H9 (cell line): ENCODE data around the gene INVS. TPM values are rescaled to one million over a fixed set of nuclear protein-coding genes. Genes with fewer than 3 reads are reported as not detected.

Experiments
- DNase-seq: peaks from one replicate; pipeline ENCODE4 v3.0.0-alpha.2; 2017
- H2AFZ ChIP-seq: one replicate; pipeline ENCODE4 v1.6.1; 2013; ENCODE audit warnings: mild to moderate bottlenecking, low read length, control low read depth, moderate library complexity
- H2AK5ac ChIP-seq: 2 replicates; pipeline ENCODE4 v1.6.1; 2013; ENCODE audit warnings: low read length, control low read depth, mixed read lengths; ENCODE audit not compliant: insufficient read length
- H2BK120ac ChIP-seq: one replicate; pipeline ENCODE4 v1.6.1; 2013; ENCODE audit warnings: low read depth, mild to moderate bottlenecking, low read length, control low read depth, inconsistent platforms; ENCODE audit not compliant: poor library complexity, severe bottlenecking
- H2BK12ac ChIP-seq: 2 replicates; pipeline ENCODE4 v1.6.1; 2013; ENCODE audit warnings: low read length, control low read depth, mixed read lengths, low read depth; ENCODE audit not compliant: insufficient read length
- H2BK15ac ChIP-seq: 2 replicates; pipeline ENCODE4 v1.6.1; 2013; ENCODE audit warnings: low read depth, low read length, control low read depth
- H2BK20ac ChIP-seq: one replicate; pipeline ENCODE4 v1.6.1; 2013; ENCODE audit warnings: low read depth, mild to moderate bottlenecking, low read length, control low read depth, inconsistent platforms; ENCODE audit not compliant: poor library complexity, severe bottlenecking
- H2BK5ac ChIP-seq: 2 replicates; pipeline ENCODE4 v1.6.1; 2013; ENCODE audit warnings: low read length, control low read depth, mixed read lengths; ENCODE audit not compliant: insufficient read length
- H3K14ac ChIP-seq: 2 replicates; pipeline ENCODE4 v1.6.1; 2013; ENCODE audit warnings: low read length, control low read depth; ENCODE audit not compliant: insufficient read depth
- H3K18ac ChIP-seq: 2 replicates; pipeline ENCODE4 v1.6.1; 2013; ENCODE audit warnings: low read depth, mild to moderate bottlenecking, mixed read lengths, low read length, control low read depth; ENCODE audit not compliant: insufficient read length
- H3K23ac ChIP-seq: 2 replicates; pipeline ENCODE4 v1.6.1; 2013; ENCODE audit warnings: low read length, control low read depth, mixed read lengths, low read depth; ENCODE audit not compliant: insufficient read length
- H3K23me2 ChIP-seq: 2 replicates; pipeline ENCODE4 v1.6.1; 2013; ENCODE audit warnings: low read depth, mild to moderate bottlenecking, mixed read lengths, low read length, control low read depth; ENCODE audit not compliant: insufficient read length, poor library complexity, severe bottlenecking
- H3K27ac ChIP-seq: 2 replicates; pipeline ENCODE4 v1.5.1; 2013; ENCODE audit warnings: low read length, control low read depth, mixed read lengths, low read depth; ENCODE audit not compliant: insufficient read length
- H3K27me3 ChIP-seq: 2 replicates; pipeline ENCODE4 v1.6.1; 2013; ENCODE audit warnings: low read length, control low read depth, inconsistent platforms; ENCODE audit not compliant: insufficient read depth
- H3K4ac ChIP-seq: 2 replicates; pipeline ENCODE4 v1.6.1; 2013; ENCODE audit warnings: low read depth, mild to moderate bottlenecking, control low read depth, inconsistent platforms, low read length, moderate library complexity
- H3K4me1 ChIP-seq: 2 replicates; pipeline ENCODE4 v1.6.1; 2013; ENCODE audit warnings: low read length, control low read depth, inconsistent platforms; ENCODE audit not compliant: insufficient read depth
- H3K4me2 ChIP-seq: 2 replicates; pipeline ENCODE4 v1.6.1; 2013; ENCODE audit warnings: low read length, control low read depth, mixed read lengths; ENCODE audit not compliant: insufficient read length, insufficient read depth
- H3K56ac ChIP-seq: 2 replicates; pipeline ENCODE4 v1.6.1; 2013; ENCODE audit warnings: low read depth, mild to moderate bottlenecking, mixed read lengths, low read length, control low read depth; ENCODE audit not compliant: insufficient read length
- H3K79me1 ChIP-seq: 2 replicates; pipeline ENCODE4 v1.6.1; 2013; ENCODE audit warnings: low read depth, mild to moderate bottlenecking, moderate library complexity, low read length, control low read depth, inconsistent platforms; ENCODE audit not compliant: insufficient read depth, poor library complexity, severe bottlenecking
- H3K79me2 ChIP-seq: 2 replicates; pipeline ENCODE4 v1.6.1; 2013; ENCODE audit warnings: low read length, control low read depth, inconsistent platforms; ENCODE audit not compliant: insufficient read depth
- H3K9ac ChIP-seq: 2 replicates; pipeline ENCODE4 v1.6.1; 2013; ENCODE audit warnings: low read length, control low read depth, mixed read lengths; ENCODE audit not compliant: insufficient read length; ENCODE audit errors: extremely low read depth
- H3K9me3 ChIP-seq: one replicate; pipeline ENCODE4 v1.6.1; 2013; ENCODE audit warnings: low read depth, low read length, inconsistent platforms; ENCODE audit not compliant: control insufficient read depth
- H3T11ph ChIP-seq: one replicate; pipeline ENCODE4 v1.6.1; 2013; ENCODE audit warnings: mild to moderate bottlenecking, low read length, control low read depth, inconsistent platforms
- H4K20me1 ChIP-seq: one replicate; pipeline ENCODE4 v1.6.1; 2013; ENCODE audit not compliant: control insufficient read depth, insufficient read length, insufficient read depth
- H4K5ac ChIP-seq: 2 replicates; pipeline ENCODE4 v1.6.1; 2013; ENCODE audit warnings: low read depth, mild to moderate bottlenecking, mixed read lengths, low read length, control low read depth; ENCODE audit not compliant: insufficient read length
- H4K8ac ChIP-seq: replicated peaks from 2 replicates; pipeline ENCODE4 v1.6.1; 2013; ENCODE audit warnings: low read length, control low read depth, mixed read lengths, low read depth; ENCODE audit not compliant: insufficient read length
- H4K91ac ChIP-seq: 2 replicates; pipeline ENCODE4 v1.6.1; 2013; ENCODE audit warnings: low read depth, mild to moderate bottlenecking, moderate library complexity, mixed read lengths, low read length, control low read depth; ENCODE audit not compliant: insufficient read length
- H3K27ac Mint-ChIP-seq, 3 experiments: 2 replicates in 2 of 3; 3 replicates in 1 of 3; pipeline ENCODE4 v1.8.0; 2020 to 2021; ENCODE audit warnings: mixed read lengths in 3 of 3, mild to moderate bottlenecking in 1 of 3, moderate library complexity in 1 of 3
- H3K27me3 Mint-ChIP-seq: 2 replicates; pipeline ENCODE4 v1.8.0; 2021; ENCODE audit warnings: low read depth, mild to moderate bottlenecking, moderate library complexity, mixed read lengths
- H3K36me3 Mint-ChIP-seq, 3 experiments: 2 replicates in 2 of 3; 3 replicates in 1 of 3; pipeline ENCODE4 v1.8.0; 2020 to 2021; ENCODE audit warnings: low read depth in 3 of 3, mixed read lengths in 3 of 3; ENCODE audit not compliant: insufficient read depth in 1 of 3
- H3K4me1 Mint-ChIP-seq, 2 experiments: 2 replicates each; pipeline ENCODE4 v1.8.0; 2020; ENCODE audit warnings: mixed read lengths in 2 of 2
- H3K4me3 Mint-ChIP-seq, 2 experiments: 2 replicates in 1 of 2; 3 replicates in 1 of 2; pipeline ENCODE4 v1.8.0; 2020 to 2021; ENCODE audit warnings: mild to moderate bottlenecking in 2 of 2, mixed read lengths in 2 of 2, moderate library complexity in 1 of 2
- H3K9me3 Mint-ChIP-seq, 2 experiments: 2 replicates in 1 of 2; 3 replicates in 1 of 2; pipeline ENCODE4 v1.8.0; 2020; ENCODE audit warnings: mild to moderate bottlenecking in 2 of 2, mixed read lengths in 2 of 2, moderate library complexity in 1 of 2
- CTCF ChIP-seq: fragments of 200-600 bp; sonication (generic); conservative IDR thresholded peaks from 3 replicates; pipeline ENCODE4 v1.8.0; 2021; ENCODE audit warnings: antibody characterized with exemption, mild to moderate bottlenecking
- WGBS: extraction: QIAGEN DNeasy Blood & Tissue Kit; methylation state at CpG from one replicate; pipeline ENCODE4 v1.1.7; 2013; ENCODE audit warnings: missing lambda C conversion rate, low lambda C conversion rate, mixed read lengths; ENCODE audit not compliant: insufficient read length; ENCODE audit errors: extremely low coverage; 5-methylcytosine and 5-hydroxymethylcytosine counted together
- total RNA-seq: library from RNA; stranded (reverse); gene quantifications from 2 replicates; pipeline ENCODE4 v1.2.1, GENCODE V29; 2021

INVS gene
- total RNA-seq, 1 experiment from 2014 or later = 7.5 TPM

- H2BK12ac ChIP-seq = no peak overlapping the region
- Mint-ChIP-seq H3K27ac (0 out of 7 replicates have a peak overlapping the region, but pooled peaks of 1 of the 3 experiments have one; percentile 20), H3K9me3 (peaks cover 3 to 9% of the 10 kb centered on the region in 2 experiments; a peak in 4 of 5 replicates), H3K36me3 (peaks cover 67 to 78% (median 78%) of the 10 kb centered on the region in 3 experiments), H3K4me1 (peaks cover 7 to 10% of the 10 kb centered on the region in 2 experiments; a peak in 3 of 4 replicates), H3K4me3 (no peak overlapping the region), H3K27me3 (no peaks in the 10 kb centered on the region)
- no peak overlapping the region for H2BK120ac ChIP-seq
- H4K20me1 ChIP-seq = no peaks in the 10 kb centered on the region
- H3K23me2 ChIP-seq = no peaks in the 10 kb centered on the region
- H4K5ac ChIP-seq = no peak overlapping the region
- no peak for DNase-seq
- no peak overlapping the region for H3K18ac ChIP-seq
- H3K9me3 ChIP-seq = no peaks in the 10 kb centered on the region
- no CpG with 5 or more reads among the region's 2 CpGs for WGBS
- no peaks in the 10 kb centered on the region for H3K4me1 ChIP-seq
- no peak overlapping the region for H3K4me2 ChIP-seq
- H3T11ph ChIP-seq = no peak overlapping the region
- H3K4ac ChIP-seq = no peak overlapping the region
- H2BK15ac ChIP-seq = no peak overlapping the region
- no peak overlapping the region for H4K91ac ChIP-seq
- H3K79me2 ChIP-seq = no peaks in the 10 kb centered on the region
- no peak overlapping the region for H3K9ac ChIP-seq
- H3K27ac ChIP-seq = no peak overlapping the region
- no peak overlapping the region for H4K8ac ChIP-seq
- no peak overlapping the region for H3K14ac ChIP-seq
- no peaks in the 10 kb centered on the region for H3K27me3 ChIP-seq
- H3K79me1 ChIP-seq = no peaks in the 10 kb centered on the region
- no peak for TF ChIP-seq CTCF
- no peak overlapping the region for H2AFZ ChIP-seq
- no peak overlapping the region for H3K56ac ChIP-seq
- H2BK5ac ChIP-seq = no peak overlapping the region
- no peak overlapping the region for H3K23ac ChIP-seq
- H2AK5ac ChIP-seq = no peak overlapping the region
- no peak overlapping the region for H2BK20ac ChIP-seq
These were observed 210.9 kb downstream of the INVS start for GRCh38 chr9:100309992-100310391.
